GM12878 (cell line): Measurements from ENCODE around the gene ACSF3. TPM values are rescaled to one million over a fixed set of nuclear protein-coding genes. Genes with fewer than 3 reads are reported as not detected.

Experiments
- ATAC-seq: fragments of 200-7000 bp; cut with Tn5 transposase; 3 replicates; pipeline ENCODE4 v1.9.1; 2020; ENCODE audit warnings: mild to moderate bottlenecking, moderate library complexity
- BruUV-seq: library from RNA; stranded (reverse); fragments of 400-500 nt; replicated peaks from 2 replicates; lab custom pipeline; 2021; lab: Mats Ljungman, UMichigan
- CTCF ChIA-PET: fragments of 300-600 bp; sonication (Branson Sonifier 250); formaldehyde crosslinking; extraction: SDS; loops from one replicate; lab custom pipeline; 2021; ENCODE audit warnings: inconsistent platforms; lab: Yijun Ruan, JAX
- POLR2A ChIA-PET: fragments of 350-600 bp; formaldehyde crosslinking; extraction: SDS; loops from one replicate; lab custom pipeline; 2021; ENCODE audit warnings: inconsistent platforms; lab: Charles Lee
- RAD21 ChIA-PET: fragments of 300-600 bp; sonication (Branson Sonifier 250); formaldehyde crosslinking; loops from one replicate; lab custom pipeline; 2023; ENCODE audit warnings: antibody characterized with exemption; ENCODE audit not compliant: unreplicated experiment; lab: Charles Lee
- SMC1A ChIA-PET: fragments of 300-600 bp; sonication (Branson Sonifier 250); formaldehyde crosslinking; loops from one replicate; lab custom pipeline; 2023; ENCODE audit not compliant: unreplicated experiment, uncharacterized antibody; lab: Charles Lee
- DNase-seq: peaks from one replicate; pipeline ENCODE4 v3.0.0-alpha.2; 2011; ENCODE audit warnings: low read depth, low spot score
- FAIRE-seq: peaks from 3 replicates; lab custom pipeline; 2011; peaks lifted over from hg19 to GRCh38; lab: Jason Lieb, UNC
- H2AFZ ChIP-seq: 2 replicates; pipeline ENCODE4 v1.6.0; 2011; ENCODE audit warnings: low read depth, low read length, control low read depth; ENCODE audit not compliant: control insufficient read depth
- H3K27ac ChIP-seq: 2 replicates; pipeline ENCODE4 v1.5.1; 2011; ENCODE audit warnings: control low read depth; ENCODE audit not compliant: control insufficient read depth, insufficient read depth
- H3K27me3 ChIP-seq, 2 experiments: replicated peaks in 1 of 2; 2 replicates each; pipeline versions ENCODE4 v1.6.0 to v1.6.1; 2011; ENCODE audit warnings: low read length in 1 of 2; ENCODE audit not compliant: control insufficient read depth in 2 of 2, insufficient read depth in 2 of 2
- H3K36me3 ChIP-seq, 2 experiments: 2 replicates each; pipeline ENCODE4 v1.5.1; 2011; ENCODE audit warnings: low read length in 1 of 2; ENCODE audit not compliant: control insufficient read depth in 2 of 2, insufficient read depth in 2 of 2
- H3K4me1 ChIP-seq: 2 replicates; pipeline ENCODE4 v1.6.1; 2011; ENCODE audit warnings: mild to moderate bottlenecking, low read length, moderate library complexity, mixed read lengths; ENCODE audit not compliant: control insufficient read depth, insufficient read depth
- H3K4me2 ChIP-seq: 2 replicates; pipeline ENCODE4 v1.6.0; 2011; ENCODE audit warnings: control low read depth; ENCODE audit not compliant: control insufficient read depth, insufficient read depth
- H3K4me3 ChIP-seq: fragments of 200-600 bp; sonication (generic); 2 replicates; pipeline ENCODE4 v1.5.1; 2016
- H3K79me2 ChIP-seq: 2 replicates; pipeline ENCODE4 v1.6.0; 2011; ENCODE audit warnings: low read length; ENCODE audit not compliant: control insufficient read depth, insufficient read depth
- H3K9ac ChIP-seq: 2 replicates; pipeline ENCODE4 v1.8.0; 2011; ENCODE audit warnings: low read length, control low read depth, mixed read lengths; ENCODE audit not compliant: control insufficient read depth, insufficient read depth
- H3K9me3 ChIP-seq: replicated peaks from 3 replicates; pipeline ENCODE4 v1.5.1; 2011; ENCODE audit warnings: mild to moderate bottlenecking, low read length; ENCODE audit not compliant: control insufficient read depth, insufficient read depth
- H4K20me1 ChIP-seq: 2 replicates; pipeline ENCODE4 v1.6.0; 2011; ENCODE audit not compliant: control insufficient read depth, insufficient read depth
- BCL11A ChIP-seq: IDR thresholded peaks from 2 replicates; pipeline ENCODE4 v1.6.1; 2011; ENCODE audit warnings: low read depth, low read length
- CREM ChIP-seq: IDR thresholded peaks from 2 replicates; pipeline ENCODE4 v1.6.1; 2014; ENCODE audit warnings: antibody characterized with exemption, low read depth
- CUX1 ChIP-seq: IDR thresholded peaks from 2 replicates; pipeline ENCODE4 v1.6.1; 2012; ENCODE audit warnings: improper control_type of control experiment, low read depth, low read length; ENCODE audit not compliant: insufficient replicate concordance
- GATAD2B ChIP-seq: fragments of 450-650 bp; conservative IDR thresholded peaks from 2 replicates; pipeline ENCODE4 v1.6.1; 2017; ENCODE audit warnings: low read depth, mild to moderate bottlenecking, moderate library complexity
- HDGF ChIP-seq: fragments of 450-650 bp; IDR thresholded peaks from 2 replicates; pipeline ENCODE4 v1.6.1; 2016; ENCODE audit warnings: antibody characterized with exemption
- JUND ChIP-seq: IDR thresholded peaks from 2 replicates; pipeline ENCODE4 v1.6.1; 2012; ENCODE audit warnings: low read depth, mild to moderate bottlenecking, low read length, improper control_type of control experiment, moderate library complexity
- KDM1A ChIP-seq: fragments of 200-600 bp; sonication (generic); IDR thresholded peaks from 2 replicates; pipeline ENCODE4 v1.6.1; 2016; ENCODE audit warnings: borderline replicate concordance
- NFYA ChIP-seq: IDR thresholded peaks from 2 replicates; pipeline ENCODE4 v1.6.1; 2011; ENCODE audit warnings: low read depth, mild to moderate bottlenecking, low read length, improper control_type of control experiment, borderline replicate concordance
- PAX8 ChIP-seq: fragments of 450-650 bp; IDR thresholded peaks from 2 replicates; pipeline ENCODE4 v1.6.1; 2017; ENCODE audit warnings: mild to moderate bottlenecking, moderate library complexity
- TCF12 ChIP-seq: IDR thresholded peaks from 2 replicates; pipeline ENCODE4 v1.6.1; 2011; ENCODE audit warnings: low read depth, mild to moderate bottlenecking, low read length
- WGBS: methylation state at CpG from one replicate; pipeline ENCODE4 v1.1.6; 2016; ENCODE audit warnings: low lambda C conversion rate; ENCODE audit not compliant: insufficient replicate concordance, insufficient coverage; ENCODE audit errors: missing lambda C conversion rate; 5-methylcytosine and 5-hydroxymethylcytosine counted together
- in situ Hi-C: fragments of 300-500 bp; cut with MboI; formaldehyde crosslinking; loops from 9 replicates; pipeline ENCODE4 v1.14.3; 2018; ENCODE audit warnings: mixed read lengths
- intact Hi-C: fragments of 100-400 bp; cut with micrococcal nuclease; formaldehyde crosslinking; loops from one replicate; pipeline ENCODE4 v1.14.2; 2022; ENCODE audit not compliant: unreplicated experiment
- polyA plus RNA-seq, 11 experiments: library from polyadenylated mRNA; depleted of rRNA in 4 of 11; unstranded in 6 of 11; stranded (reverse) in 5 of 11; fragments of >200 nt; fragmentation: Nextera tagmentation in 4 of 11; fragmentation: Illumina TruSeq in 1 of 11; extraction: Ambion mirVana in 4 of 11; extraction: Trizol in 1 of 11; gene quantifications; 1 replicate in 1 of 11; 2 replicates in 10 of 11; pipeline versions ENCODE4 v1.2.1 to v1.2.3, GENCODE V29; 2011 to 2016; ENCODE audit warnings: inconsistent platforms in 2 of 11, missing spikeins in 2 of 11, low read depth in 1 of 11
- total RNA-seq, 4 experiments: library from RNA; depleted of rRNA in 3 of 4; stranded (reverse); fragments of >200 nt in 3 of 4; fragmentation: Illumina TruSeq in 1 of 4; extraction: Trizol in 1 of 4; gene quantifications; 2 replicates each; pipeline versions ENCODE4 v1.2.1 to v1.2.3, GENCODE V29; 2013 to 2021

ACSF3 gene
- total and polyA plus RNA-seq, 10 of the 15 experiments (the other 5 are each of a cell fraction or from before 2014, with no cell fraction given), result 1.0 to 44.4 (median 25.8) TPM

GRCh38 chr16:89138843-89139520 lies 45.3 kb downstream of the ACSF3 start:
- intact Hi-C loops, result no loop called here
- TF ChIP-seq PAX8, result no peak
- no peak for TF ChIP-seq GATAD2B
- TF ChIP-seq TCF12, result no peak
- TF ChIP-seq BCL11A, result no peak
- TF ChIP-seq KDM1A, result no peak
- no peak for TF ChIP-seq CREM
- no peak for TF ChIP-seq CUX1
- no peak for TF ChIP-seq HDGF
- no peak for TF ChIP-seq JUND
- no peak for TF ChIP-seq NFYA
- Histone ChIP-seq H3K79me2 (no peaks in the 10 kb centered on the region), H3K4me2 (no peak overlapping the region), H3K9me3 (no peaks in the 10 kb centered on the region), H2AFZ (no peak overlapping the region), H3K9ac (no peak overlapping the region), H4K20me1 (no peaks in the 10 kb centered on the region), H3K4me3 (no peak overlapping the region), H3K4me1 (no peaks in the 10 kb centered on the region), H3K27me3 (no peaks in the 10 kb centered on the region), H3K27ac (no peak overlapping the region), H3K36me3 (peaks cover 5 to 16% of the 10 kb centered on the region in 2 experiments; a peak in 3 of 4 replicates)
- POLR2A ChIA-PET, result no interaction called here
- 93% methylated on average over 28 of the region's 30 CpGs for WGBS
- no peak for ATAC-seq
- DNase-seq, result no peak
- RAD21 ChIA-PET, result no interaction called here
- CTCF ChIA-PET, result no interaction called here
- BruUV-seq, result no TSS peak
- in situ Hi-C loops, result no loop called here
- no peak for FAIRE-seq
- SMC1A ChIA-PET, result no interaction called here
